PFSK-1 (cell line): ENCODE measurements around the gene TAF6L.

Experiments
- FOXP2 ChIP-seq: optimal IDR thresholded peaks from 2 replicates; pipeline ENCODE3; 2011; ENCODE audit warnings: borderline replicate concordance, control low read depth, inconsistent platforms; ENCODE audit not compliant: insufficient read depth; ENCODE audit errors: extremely low read length, extremely low read depth
- REST ChIP-seq, 2 experiments: IDR thresholded peaks; 2 replicates each; pipeline versions ENCODE4 v1.6.1 to v1.8.0; 2011 to 2012; ENCODE audit warnings: low read depth in 2 of 2, low read length in 2 of 2, control low read depth in 1 of 2, inconsistent platforms in 1 of 2, mild to moderate bottlenecking in 1 of 2, moderate library complexity in 1 of 2; ENCODE audit not compliant: insufficient read depth in 1 of 2

DNA sequence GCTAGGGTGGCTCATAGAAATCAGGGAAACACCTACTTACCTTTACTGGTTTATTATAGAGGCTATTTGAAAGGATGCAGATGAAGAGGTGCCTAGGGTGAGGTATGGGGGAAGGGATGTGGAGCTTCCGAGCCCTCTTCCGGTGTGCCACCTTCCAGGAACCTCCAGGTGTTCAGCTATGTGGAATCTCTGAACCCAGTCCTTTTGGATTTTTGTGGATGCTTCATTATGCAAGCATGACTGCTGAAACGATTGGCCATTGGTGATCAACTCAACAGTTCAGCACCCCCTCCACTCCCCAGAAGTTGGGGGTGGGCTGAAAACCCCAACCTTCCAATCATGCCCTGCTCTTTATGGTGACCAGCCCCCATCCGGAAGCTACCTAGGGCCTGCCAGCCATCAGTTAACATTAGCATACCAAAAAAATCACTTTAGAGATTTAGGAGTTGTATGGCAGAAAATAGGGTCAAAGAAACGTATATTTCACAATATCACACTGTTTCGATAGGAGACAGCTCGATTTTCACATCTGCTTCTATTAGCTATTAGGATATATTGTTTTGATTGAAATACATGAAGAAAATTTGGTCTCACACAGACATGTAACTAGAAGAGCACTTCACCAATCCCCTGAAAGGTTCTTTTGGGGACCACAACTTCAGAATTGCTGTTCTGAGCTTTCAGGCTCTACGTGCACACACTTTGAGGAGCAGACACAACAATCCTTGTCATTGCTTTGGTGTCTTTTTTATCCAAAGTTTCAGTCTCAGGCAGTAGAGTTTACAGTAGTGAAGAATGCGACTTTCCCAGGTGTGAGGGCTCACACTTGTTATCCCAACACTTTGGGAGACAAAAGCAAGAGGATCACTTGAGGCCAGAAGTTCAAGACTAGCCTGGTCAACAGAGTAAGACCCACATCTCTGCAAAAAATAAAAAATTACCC is 13.1 kb upstream of the TAF6L start:
- TF ChIP-seq FOXP2: no peak
- TF ChIP-seq REST (IDR thresholded peaks at IDR 0.05; ENCODE audit: insufficient read depth in 1 of 2, low read depth in 2 of 2, low read length in 2 of 2): no peak
